ENCODE measurements around the gene KRTAP12-3.

DNA sequence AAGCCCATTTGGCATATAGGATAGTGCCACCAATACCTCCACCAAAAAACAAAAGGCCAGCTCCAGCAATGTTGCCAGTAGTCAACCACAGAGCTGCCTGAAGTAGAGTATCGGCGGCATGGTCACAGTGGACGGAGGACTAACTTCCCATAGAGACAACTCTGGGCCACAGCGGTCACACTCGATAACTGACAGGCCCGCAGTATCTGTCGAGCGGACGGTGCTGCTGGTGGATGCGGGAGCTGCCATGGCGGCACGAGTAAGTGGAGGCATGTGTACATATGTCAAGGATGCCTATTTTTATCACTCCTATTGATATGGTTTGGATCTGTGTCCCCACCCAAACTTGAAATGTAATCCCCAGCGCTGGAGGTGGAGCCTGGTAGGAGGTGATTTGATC, 20.1 kb downstream of the KRTAP12-3 start:
- TF ChIP-seq, protein P1, sequence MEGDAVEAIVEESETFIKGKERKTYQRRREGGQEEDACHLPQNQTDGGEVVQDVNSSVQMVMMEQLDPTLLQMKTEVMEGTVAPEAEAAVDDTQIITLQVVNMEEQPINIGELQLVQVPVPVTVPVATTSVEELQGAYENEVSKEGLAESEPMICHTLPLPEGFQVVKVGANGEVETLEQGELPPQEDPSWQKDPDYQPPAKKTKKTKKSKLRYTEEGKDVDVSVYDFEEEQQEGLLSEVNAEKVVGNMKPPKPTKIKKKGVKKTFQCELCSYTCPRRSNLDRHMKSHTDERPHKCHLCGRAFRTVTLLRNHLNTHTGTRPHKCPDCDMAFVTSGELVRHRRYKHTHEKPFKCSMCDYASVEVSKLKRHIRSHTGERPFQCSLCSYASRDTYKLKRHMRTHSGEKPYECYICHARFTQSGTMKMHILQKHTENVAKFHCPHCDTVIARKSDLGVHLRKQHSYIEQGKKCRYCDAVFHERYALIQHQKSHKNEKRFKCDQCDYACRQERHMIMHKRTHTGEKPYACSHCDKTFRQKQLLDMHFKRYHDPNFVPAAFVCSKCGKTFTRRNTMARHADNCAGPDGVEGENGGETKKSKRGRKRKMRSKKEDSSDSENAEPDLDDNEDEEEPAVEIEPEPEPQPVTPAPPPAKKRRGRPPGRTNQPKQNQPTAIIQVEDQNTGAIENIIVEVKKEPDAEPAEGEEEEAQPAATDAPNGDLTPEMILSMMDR (IDR thresholded peaks at IDR 0.05; ENCODE audit: insufficient read depth, low read length) = no peak
- TF ChIP-seq, protein P2, sequence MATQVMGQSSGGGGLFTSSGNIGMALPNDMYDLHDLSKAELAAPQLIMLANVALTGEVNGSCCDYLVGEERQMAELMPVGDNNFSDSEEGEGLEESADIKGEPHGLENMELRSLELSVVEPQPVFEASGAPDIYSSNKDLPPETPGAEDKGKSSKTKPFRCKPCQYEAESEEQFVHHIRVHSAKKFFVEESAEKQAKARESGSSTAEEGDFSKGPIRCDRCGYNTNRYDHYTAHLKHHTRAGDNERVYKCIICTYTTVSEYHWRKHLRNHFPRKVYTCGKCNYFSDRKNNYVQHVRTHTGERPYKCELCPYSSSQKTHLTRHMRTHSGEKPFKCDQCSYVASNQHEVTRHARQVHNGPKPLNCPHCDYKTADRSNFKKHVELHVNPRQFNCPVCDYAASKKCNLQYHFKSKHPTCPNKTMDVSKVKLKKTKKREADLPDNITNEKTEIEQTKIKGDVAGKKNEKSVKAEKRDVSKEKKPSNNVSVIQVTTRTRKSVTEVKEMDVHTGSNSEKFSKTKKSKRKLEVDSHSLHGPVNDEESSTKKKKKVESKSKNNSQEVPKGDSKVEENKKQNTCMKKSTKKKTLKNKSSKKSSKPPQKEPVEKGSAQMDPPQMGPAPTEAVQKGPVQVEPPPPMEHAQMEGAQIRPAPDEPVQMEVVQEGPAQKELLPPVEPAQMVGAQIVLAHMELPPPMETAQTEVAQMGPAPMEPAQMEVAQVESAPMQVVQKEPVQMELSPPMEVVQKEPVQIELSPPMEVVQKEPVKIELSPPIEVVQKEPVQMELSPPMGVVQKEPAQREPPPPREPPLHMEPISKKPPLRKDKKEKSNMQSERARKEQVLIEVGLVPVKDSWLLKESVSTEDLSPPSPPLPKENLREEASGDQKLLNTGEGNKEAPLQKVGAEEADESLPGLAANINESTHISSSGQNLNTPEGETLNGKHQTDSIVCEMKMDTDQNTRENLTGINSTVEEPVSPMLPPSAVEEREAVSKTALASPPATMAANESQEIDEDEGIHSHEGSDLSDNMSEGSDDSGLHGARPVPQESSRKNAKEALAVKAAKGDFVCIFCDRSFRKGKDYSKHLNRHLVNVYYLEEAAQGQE (IDR thresholded peaks at IDR 0.05; ENCODE audit: insufficient replicate concordance, low read depth) = no peak

All from HL-60 (cell line).